Measurements from ENCODE around the gene NISCH.
A peak's percentile ranks its signal among the peaks of the same experiment; 100 is the strongest.

The NISCH gene

DNA sequence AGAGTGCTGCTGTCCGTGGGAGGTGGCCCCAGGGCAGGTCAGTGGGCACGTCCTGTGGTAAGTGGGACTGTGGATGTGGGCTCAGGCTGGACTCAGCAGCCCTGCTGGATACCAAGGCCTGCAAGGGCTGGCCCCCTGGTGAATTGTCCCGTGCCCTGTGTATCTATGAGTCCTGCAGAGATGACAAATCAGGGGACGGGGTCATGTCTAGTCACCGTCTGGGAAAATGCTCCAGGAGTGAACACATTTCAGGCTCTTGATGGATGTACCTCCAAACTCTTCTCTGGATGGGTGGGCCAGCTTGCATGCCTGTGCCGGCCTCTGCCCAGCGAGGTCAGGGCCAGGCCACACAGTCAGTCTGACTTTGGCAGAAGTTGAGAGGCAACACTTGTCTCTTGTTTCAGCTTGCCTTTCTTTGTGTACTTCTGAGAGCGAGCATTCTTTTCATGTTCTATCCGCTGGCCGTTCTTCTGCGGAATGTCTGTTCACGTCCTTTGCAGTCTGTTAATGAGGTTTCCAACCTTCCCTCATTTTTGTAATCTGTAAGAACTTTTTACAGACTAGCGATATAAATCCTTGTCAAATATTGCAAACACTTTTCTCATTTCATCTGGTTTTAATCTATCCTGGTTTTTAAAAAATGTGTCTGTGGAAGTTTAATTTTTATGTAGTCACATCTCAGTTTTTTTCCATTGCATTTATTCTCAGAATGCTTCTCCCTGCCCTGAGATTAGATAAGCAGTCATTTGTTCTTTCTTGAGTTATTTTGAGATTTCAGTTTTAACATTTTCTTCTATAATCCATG, 28.4 kb downstream of the NISCH start:
- TF ChIP-seq, protein P1, sequence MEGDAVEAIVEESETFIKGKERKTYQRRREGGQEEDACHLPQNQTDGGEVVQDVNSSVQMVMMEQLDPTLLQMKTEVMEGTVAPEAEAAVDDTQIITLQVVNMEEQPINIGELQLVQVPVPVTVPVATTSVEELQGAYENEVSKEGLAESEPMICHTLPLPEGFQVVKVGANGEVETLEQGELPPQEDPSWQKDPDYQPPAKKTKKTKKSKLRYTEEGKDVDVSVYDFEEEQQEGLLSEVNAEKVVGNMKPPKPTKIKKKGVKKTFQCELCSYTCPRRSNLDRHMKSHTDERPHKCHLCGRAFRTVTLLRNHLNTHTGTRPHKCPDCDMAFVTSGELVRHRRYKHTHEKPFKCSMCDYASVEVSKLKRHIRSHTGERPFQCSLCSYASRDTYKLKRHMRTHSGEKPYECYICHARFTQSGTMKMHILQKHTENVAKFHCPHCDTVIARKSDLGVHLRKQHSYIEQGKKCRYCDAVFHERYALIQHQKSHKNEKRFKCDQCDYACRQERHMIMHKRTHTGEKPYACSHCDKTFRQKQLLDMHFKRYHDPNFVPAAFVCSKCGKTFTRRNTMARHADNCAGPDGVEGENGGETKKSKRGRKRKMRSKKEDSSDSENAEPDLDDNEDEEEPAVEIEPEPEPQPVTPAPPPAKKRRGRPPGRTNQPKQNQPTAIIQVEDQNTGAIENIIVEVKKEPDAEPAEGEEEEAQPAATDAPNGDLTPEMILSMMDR (conservative IDR thresholded peaks at IDR 0.05; ENCODE audit: low read depth) = no peak
- peak overlapping the region; percentile 91 for H3K27ac ChIP-seq
- ChIA-PET CTCF (interaction anchor here (0.6 kb wide), 2 partner anchors 13 to 14 kb away, joined by 3 to 4 read pairs; no protein-coding TSS in a partner anchor), POLR2A (ENCODE audit: low non-redundant PET) (no interaction called here)
- DNase-seq (ENCODE audit: low spot score) = peak; percentile 55

DNA sequence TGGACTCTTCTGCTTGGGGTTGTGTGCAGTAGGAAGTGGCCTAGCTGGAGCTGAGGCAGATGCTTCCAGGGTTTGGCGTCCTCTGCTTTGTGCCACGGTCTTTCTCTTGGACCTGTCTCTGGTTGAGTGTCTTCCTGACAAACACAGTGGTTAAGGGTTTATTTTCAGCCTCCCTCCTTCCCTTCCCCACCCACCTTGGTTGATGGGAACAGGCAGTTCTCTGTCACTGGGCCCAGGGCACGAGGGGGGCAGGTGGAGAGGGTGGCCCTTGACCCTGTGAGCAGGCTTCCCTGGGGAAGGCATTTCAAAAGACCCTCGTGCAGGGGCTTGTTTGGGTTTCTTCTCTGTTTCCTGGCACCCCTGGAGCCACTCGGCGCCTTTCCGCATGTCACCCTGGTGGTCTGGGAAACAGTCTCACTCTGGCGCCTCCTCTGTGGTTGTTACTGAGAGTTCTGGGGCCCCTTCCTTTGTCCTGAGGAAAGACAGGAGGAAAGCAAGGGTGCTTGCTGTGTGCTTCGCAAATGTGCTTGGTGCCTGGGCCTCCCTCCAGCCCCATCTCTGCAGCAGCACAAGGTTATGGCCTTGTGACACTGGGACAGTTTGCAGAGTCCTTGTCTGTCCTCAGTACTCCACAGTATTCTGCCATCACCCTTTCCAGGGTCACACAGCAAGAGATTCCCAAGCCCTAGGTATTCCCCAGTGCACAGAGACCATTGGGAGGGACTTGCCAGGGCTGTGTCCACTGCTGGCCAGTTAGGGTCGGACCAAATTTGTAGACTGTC, 29.5 kb downstream of the NISCH start:
- ChIA-PET POLR2A (ENCODE audit: low non-redundant PET) (no interaction called here), CTCF (interaction anchor here (0.6 kb wide), 1 partner anchor 12 kb away, joined by 4 read pairs; no protein-coding TSS in a partner anchor)
- TF ChIP-seq, protein P1 (conservative IDR thresholded peaks at IDR 0.05; ENCODE audit: low read depth) = no peak
- no peak for DNase-seq (ENCODE audit: low spot score)
- peak overlapping the region; percentile 91 for H3K27ac ChIP-seq

DNA sequence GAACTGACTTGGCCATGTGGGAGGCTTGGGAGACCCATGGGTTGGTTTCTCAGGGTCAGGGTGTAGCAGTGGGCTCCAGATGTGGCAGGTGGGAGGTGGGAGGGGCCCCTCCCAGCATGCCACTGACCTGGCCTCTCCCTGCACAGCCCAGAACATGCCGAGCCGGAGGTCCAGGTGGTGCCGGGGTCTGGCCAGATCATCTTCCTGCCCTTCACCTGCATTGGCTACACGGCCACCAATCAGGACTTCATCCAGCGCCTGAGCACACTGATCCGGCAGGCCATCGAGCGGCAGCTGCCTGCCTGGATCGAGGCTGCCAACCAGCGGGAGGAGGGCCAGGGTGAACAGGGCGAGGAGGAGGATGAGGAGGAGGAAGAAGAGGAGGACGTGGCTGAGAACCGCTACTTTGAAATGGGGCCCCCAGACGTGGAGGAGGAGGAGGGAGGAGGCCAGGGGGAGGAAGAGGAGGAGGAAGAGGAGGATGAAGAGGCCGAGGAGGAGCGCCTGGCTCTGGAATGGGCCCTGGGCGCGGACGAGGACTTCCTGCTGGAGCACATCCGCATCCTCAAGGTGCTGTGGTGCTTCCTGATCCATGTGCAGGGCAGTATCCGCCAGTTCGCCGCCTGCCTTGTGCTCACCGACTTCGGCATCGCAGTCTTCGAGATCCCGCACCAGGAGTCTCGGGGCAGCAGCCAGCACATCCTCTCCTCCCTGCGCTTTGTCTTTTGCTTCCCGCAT, 31.8 kb downstream of the NISCH start:
- H3K27ac ChIP-seq = peak overlapping the region; percentile 91
- ChIA-PET POLR2A (ENCODE audit: low non-redundant PET) (no interaction called here), CTCF (no interaction called here)
- TF ChIP-seq, protein P1 (conservative IDR thresholded peaks at IDR 0.05; ENCODE audit: low read depth) = no peak
- no peak for DNase-seq (ENCODE audit: low spot score)

DNA sequence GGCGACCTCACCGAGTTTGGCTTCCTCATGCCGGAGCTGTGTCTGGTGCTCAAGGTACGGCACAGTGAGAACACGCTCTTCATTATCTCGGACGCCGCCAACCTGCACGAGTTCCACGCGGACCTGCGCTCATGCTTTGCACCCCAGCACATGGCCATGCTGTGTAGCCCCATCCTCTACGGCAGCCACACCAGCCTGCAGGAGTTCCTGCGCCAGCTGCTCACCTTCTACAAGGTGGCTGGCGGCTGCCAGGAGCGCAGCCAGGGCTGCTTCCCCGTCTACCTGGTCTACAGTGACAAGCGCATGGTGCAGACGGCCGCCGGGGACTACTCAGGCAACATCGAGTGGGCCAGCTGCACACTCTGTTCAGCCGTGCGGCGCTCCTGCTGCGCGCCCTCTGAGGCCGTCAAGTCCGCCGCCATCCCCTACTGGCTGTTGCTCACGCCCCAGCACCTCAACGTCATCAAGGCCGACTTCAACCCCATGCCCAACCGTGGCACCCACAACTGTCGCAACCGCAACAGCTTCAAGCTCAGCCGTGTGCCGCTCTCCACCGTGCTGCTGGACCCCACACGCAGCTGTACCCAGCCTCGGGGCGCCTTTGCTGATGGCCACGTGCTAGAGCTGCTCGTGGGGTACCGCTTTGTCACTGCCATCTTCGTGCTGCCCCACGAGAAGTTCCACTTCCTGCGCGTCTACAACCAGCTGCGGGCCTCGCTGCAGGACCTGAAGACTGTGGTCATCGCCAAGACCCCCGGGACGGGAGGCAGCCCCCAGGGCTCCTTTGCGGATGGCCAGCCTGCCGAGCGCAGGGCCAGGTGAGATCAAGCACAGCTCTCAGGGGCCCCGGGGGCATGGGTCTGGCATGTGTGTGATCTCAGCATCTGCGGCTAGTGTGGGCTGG, 32.6 kb downstream of the NISCH start:
- peak overlapping the region; percentile 91; the same call in 1 of the 2 replicates for H3K27ac ChIP-seq
- DNase-seq (ENCODE audit: low spot score) = no peak
- TF ChIP-seq, protein P1 (conservative IDR thresholded peaks at IDR 0.05; ENCODE audit: low read depth) = no peak
- ChIA-PET POLR2A (ENCODE audit: low non-redundant PET) (no interaction called here), CTCF (interaction anchor here (1.5 kb wide), 1 partner anchor 16 kb away, joined by 5 read pairs; no protein-coding TSS in a partner anchor)

DNA sequence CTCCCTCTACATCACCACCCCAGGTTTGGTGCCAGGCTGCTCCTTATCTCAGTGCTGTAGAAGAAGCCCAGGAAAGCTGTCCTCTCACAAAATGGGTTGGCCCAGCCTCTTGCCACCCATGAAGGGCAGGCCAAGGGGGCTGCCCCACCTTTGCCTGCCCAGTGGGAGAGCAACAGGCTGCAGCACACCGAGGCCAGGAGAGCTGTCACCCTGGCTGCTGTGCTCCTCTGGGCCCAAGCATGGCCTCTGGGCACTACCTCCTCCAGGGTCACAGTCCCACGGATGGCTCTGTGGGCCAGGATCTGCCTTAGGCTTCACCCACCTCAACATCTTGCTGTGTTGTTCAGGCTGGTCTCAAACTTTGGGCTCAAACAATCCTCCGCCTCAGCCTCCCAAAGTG, 33.3 kb downstream of the NISCH start:
- no peak for DNase-seq (ENCODE audit: low spot score)
- ChIA-PET CTCF (interaction anchor here (1.5 kb wide), 1 partner anchor 16 kb away, joined by 5 read pairs; no protein-coding TSS in a partner anchor), POLR2A (ENCODE audit: low non-redundant PET) (no interaction called here)
- TF ChIP-seq, protein P1 (conservative IDR thresholded peaks at IDR 0.05; ENCODE audit: low read depth) = no peak
- H3K27ac ChIP-seq = peak overlapping the region; percentile 53; the same call in 1 of the 2 replicates

All from RWPE1 (cell line).